ENCODE results near the gene AP1G2.
A peak's percentile ranks its signal among the peaks of the same experiment; 100 is the strongest.

AP1G2 gene

DNA sequence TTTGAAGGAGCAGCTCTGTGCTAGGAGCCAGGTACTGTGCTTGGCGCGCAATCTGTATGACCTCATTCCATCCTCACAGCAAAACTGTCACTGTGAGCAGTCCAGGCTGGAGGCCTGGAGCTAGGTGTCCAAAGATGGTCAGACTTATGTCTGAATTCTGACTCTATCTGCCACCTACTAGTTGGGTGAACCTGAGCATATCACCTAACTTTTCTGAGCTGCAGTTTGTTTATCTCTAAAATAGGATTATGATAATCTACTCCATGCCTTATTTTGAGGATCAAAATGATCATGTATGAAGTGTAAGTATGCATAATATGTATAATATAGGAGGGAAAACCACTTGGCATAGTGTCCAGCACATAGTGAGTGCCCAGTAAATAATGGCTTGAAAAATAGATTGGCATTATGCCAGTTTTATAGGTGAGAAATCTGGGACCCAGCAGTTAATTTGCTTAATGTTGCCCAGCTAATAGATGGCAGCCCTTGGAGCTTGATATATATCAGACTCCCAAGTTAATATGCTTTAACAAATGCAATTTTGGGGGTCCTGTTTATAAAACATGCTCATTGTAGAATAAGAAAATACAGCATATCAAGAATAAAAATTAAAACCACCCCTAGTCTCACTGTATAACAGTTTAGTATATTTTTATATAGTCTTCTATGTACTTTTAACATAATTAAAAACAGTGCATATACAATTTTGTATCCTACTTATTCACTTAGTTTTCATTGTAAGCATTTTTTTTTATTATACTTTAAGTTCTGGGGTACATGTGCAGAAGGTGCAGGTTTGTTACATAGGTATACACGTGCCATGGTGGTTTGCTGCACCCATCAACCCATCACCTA is 15.5 kb upstream of the AP1G2 start:
- H2BK120ac ChIP-seq (ENCODE audit: low read depth, low read length), result no peak overlapping the region
- H3K27ac ChIP-seq (ENCODE audit: low read length, poor library complexity, severe bottlenecking), result no peak overlapping the region
- no peak overlapping the region for H2AFZ ChIP-seq (ENCODE audit: low read depth, low read length)
- H2BK12ac ChIP-seq (ENCODE audit: low read length in 2 of 2), result no peak overlapping the region
- H3K9me3 ChIP-seq (ENCODE audit: control insufficient read depth, low read length), result no peaks in the 10 kb centered on the region
- H4K8ac ChIP-seq (ENCODE audit: low read length), result peak overlapping the region; percentile 37
- no peak overlapping the region for H2BK5ac ChIP-seq (ENCODE audit: low read depth, low read length, poor library complexity, severe bottlenecking)
- WGBS, result 97% methylated on average over 2 of the region's 3 CpGs
- H3K18ac ChIP-seq (ENCODE audit: low read depth in 1 of 2, low read length in 2 of 2), result no peak overlapping the region
- H3K14ac ChIP-seq (ENCODE audit: low read length in 2 of 2), result no peak overlapping the region
- H3K4me2 ChIP-seq (ENCODE audit: low read length, poor library complexity, severe bottlenecking), result no peak overlapping the region
- no peak overlapping the region for H3K4me3 ChIP-seq (ENCODE audit: insufficient read depth in 1 of 2, low read depth in 1 of 2, low read length in 2 of 2)
- no peaks in the 10 kb centered on the region for H3K36me3 ChIP-seq (ENCODE audit: control insufficient read depth in 1 of 2, insufficient read depth in 2 of 2, low read depth in 1 of 2, low read length in 2 of 2)
- no peak overlapping the region for H3K9ac ChIP-seq (ENCODE audit: low read length)
- no peak overlapping the region for H3K23ac ChIP-seq (ENCODE audit: low read length in 2 of 2)
- no peak overlapping the region for H2BK15ac ChIP-seq (ENCODE audit: low read depth, poor library complexity, severe bottlenecking)
- no peaks in the 10 kb centered on the region for H3K79me1 ChIP-seq (replicated peaks; ENCODE audit: low read length, poor library complexity, severe bottlenecking)
- no peak overlapping the region for H2AK5ac ChIP-seq (ENCODE audit: low read length, severe bottlenecking)
- peaks cover 34 to 39% of the 10 kb centered on the region in 2 experiments for H3K27me3 ChIP-seq (ENCODE audit: control insufficient read depth in 1 of 2, insufficient read depth in 1 of 2, low read length in 2 of 2)
- H3K4me1 ChIP-seq (ENCODE audit: control insufficient read depth, insufficient read depth, low read depth, low read length), result peaks cover 1% of the 10 kb centered on the region
- no peak overlapping the region for H4K91ac ChIP-seq (ENCODE audit: low read length)
- DNase-seq, result no peak
- H3K4ac ChIP-seq (ENCODE audit: low read depth in 1 of 2, low read length in 2 of 2), result no peak overlapping the region

DNA sequence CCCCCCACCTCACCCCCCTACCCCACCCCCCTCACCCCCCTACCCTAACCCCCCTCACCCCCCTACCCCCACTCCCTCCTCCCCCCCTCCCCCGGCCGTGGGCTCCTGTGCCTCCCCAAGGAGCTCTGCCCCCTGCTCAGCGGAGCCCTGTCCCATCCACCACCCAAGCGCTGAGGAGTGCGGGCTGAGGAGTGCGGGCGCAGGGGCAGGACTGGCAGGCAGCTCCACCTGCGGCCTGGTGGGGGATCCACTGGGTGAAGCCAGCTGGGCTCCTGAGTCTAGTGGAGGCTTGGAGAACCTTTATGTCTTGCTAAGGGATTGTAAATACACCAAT is 13.3 kb upstream of the AP1G2 start:
- Histone ChIP-seq H2BK120ac (ENCODE audit: low read depth, low read length) (no peak overlapping the region), H3K18ac (ENCODE audit: low read depth in 1 of 2, low read length in 2 of 2) (no peak overlapping the region), H4K8ac (ENCODE audit: low read length) (no peak overlapping the region), H3K4me1 (ENCODE audit: control insufficient read depth, insufficient read depth, low read depth, low read length) (peaks cover 12% of the 10 kb centered on the region), H3K9ac (ENCODE audit: low read length) (no peak overlapping the region), H2AFZ (ENCODE audit: low read depth, low read length) (no peak overlapping the region), H3K14ac (ENCODE audit: low read length in 2 of 2) (no peak overlapping the region), H3K4me3 (ENCODE audit: insufficient read depth in 1 of 2, low read depth in 1 of 2, low read length in 2 of 2) (no peak overlapping the region), H4K91ac (ENCODE audit: low read length) (no peak overlapping the region), H2BK5ac (ENCODE audit: low read depth, low read length, poor library complexity, severe bottlenecking) (no peak overlapping the region), H2BK15ac (ENCODE audit: low read depth, poor library complexity, severe bottlenecking) (no peak overlapping the region), H3K27ac (ENCODE audit: low read length, poor library complexity, severe bottlenecking) (no peak overlapping the region), H3K27me3 (ENCODE audit: control insufficient read depth in 1 of 2, insufficient read depth in 1 of 2, low read length in 2 of 2) (peaks cover 53 to 60% of the 10 kb centered on the region in 2 experiments), H2BK12ac (ENCODE audit: low read length in 2 of 2) (no peak overlapping the region), H3K4ac (ENCODE audit: low read depth in 1 of 2, low read length in 2 of 2) (no peak overlapping the region), H3K4me2 (ENCODE audit: low read length, poor library complexity, severe bottlenecking) (no peak overlapping the region), H3K9me3 (ENCODE audit: control insufficient read depth, low read length) (no peaks in the 10 kb centered on the region), H2AK5ac (ENCODE audit: low read length, severe bottlenecking) (no peak overlapping the region), H3K36me3 (ENCODE audit: control insufficient read depth in 1 of 2, insufficient read depth in 2 of 2, low read depth in 1 of 2, low read length in 2 of 2) (no peaks in the 10 kb centered on the region), H3K79me1 (replicated peaks; ENCODE audit: low read length, poor library complexity, severe bottlenecking) (no peaks in the 10 kb centered on the region), H3K23ac (ENCODE audit: low read length in 2 of 2) (no peak overlapping the region)
- 90% methylated on average over 5 of the region's 8 CpGs for WGBS
- no peak for DNase-seq

DNA sequence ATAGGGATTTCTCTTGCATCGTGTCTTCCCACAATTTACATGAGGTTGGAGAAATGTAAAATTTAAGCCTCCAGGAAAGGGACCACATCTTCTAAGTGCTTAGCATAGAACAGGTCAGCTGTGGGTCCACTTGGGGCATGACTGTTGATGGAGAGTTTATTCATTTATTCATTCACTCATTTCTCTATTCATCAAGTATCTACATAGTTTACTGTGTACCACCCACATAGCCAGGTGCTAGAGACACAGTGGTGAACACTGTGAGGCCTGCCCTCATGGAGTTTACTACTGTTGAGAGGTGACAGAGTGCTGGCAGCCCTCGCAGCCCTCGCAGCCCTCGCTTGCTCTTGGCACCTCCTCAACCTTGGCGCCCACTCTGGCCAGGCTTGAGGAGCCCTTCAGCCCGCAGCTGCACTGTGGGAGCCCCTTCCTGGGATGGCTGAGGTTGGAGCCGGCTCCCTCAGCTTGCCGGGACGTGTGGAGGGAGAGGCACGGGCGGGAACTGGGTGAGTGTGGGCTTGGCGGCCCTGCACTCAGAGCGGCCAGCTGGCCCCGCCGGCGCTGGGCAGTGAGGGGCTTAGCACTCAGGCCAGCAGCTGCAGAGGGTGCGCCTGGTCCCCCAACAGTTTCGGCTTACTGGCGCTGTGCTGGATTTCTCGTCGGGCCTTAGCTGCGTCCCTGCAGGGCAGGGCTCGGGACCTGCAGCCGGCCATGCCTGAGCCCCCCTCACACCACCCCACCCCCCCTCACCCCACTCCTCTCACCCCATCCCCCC is 12.7 kb upstream of the AP1G2 start:
- 88% methylated on average over 13 of the region's 24 CpGs for WGBS
- DNase-seq, result no peak
- Histone ChIP-seq H3K18ac (ENCODE audit: low read depth in 1 of 2, low read length in 2 of 2) (no peak overlapping the region), H2AFZ (ENCODE audit: low read depth, low read length) (no peak overlapping the region), H3K14ac (ENCODE audit: low read length in 2 of 2) (no peak overlapping the region), H3K23ac (ENCODE audit: low read length in 2 of 2) (no peak overlapping the region), H2BK5ac (ENCODE audit: low read depth, low read length, poor library complexity, severe bottlenecking) (no peak overlapping the region), H2BK15ac (ENCODE audit: low read depth, poor library complexity, severe bottlenecking) (no peak overlapping the region), H4K91ac (ENCODE audit: low read length) (peak overlapping the region; percentile 3), H3K4ac (ENCODE audit: low read depth in 1 of 2, low read length in 2 of 2) (no peak overlapping the region), H3K79me1 (replicated peaks; ENCODE audit: low read length, poor library complexity, severe bottlenecking) (no peaks in the 10 kb centered on the region), H2BK12ac (ENCODE audit: low read length in 2 of 2) (no peak overlapping the region), H3K27me3 (ENCODE audit: control insufficient read depth in 1 of 2, insufficient read depth in 1 of 2, low read length in 2 of 2) (peaks cover 56 to 65% of the 10 kb centered on the region in 2 experiments), H2BK120ac (ENCODE audit: low read depth, low read length) (no peak overlapping the region), H2AK5ac (ENCODE audit: low read length, severe bottlenecking) (no peak overlapping the region), H3K4me2 (ENCODE audit: low read length, poor library complexity, severe bottlenecking) (no peak overlapping the region), H3K9me3 (ENCODE audit: control insufficient read depth, low read length) (no peaks in the 10 kb centered on the region), H3K9ac (ENCODE audit: low read length) (no peak overlapping the region), H4K8ac (ENCODE audit: low read length) (no peak overlapping the region), H3K36me3 (ENCODE audit: control insufficient read depth in 1 of 2, insufficient read depth in 2 of 2, low read depth in 1 of 2, low read length in 2 of 2) (peaks cover 0 to 2% of the 10 kb centered on the region in 2 experiments), H3K4me3 (ENCODE audit: insufficient read depth in 1 of 2, low read depth in 1 of 2, low read length in 2 of 2) (no peak overlapping the region), H3K27ac (ENCODE audit: low read length, poor library complexity, severe bottlenecking) (no peak overlapping the region), H3K4me1 (ENCODE audit: control insufficient read depth, insufficient read depth, low read depth, low read length) (peaks cover 15% of the 10 kb centered on the region)

DNA sequence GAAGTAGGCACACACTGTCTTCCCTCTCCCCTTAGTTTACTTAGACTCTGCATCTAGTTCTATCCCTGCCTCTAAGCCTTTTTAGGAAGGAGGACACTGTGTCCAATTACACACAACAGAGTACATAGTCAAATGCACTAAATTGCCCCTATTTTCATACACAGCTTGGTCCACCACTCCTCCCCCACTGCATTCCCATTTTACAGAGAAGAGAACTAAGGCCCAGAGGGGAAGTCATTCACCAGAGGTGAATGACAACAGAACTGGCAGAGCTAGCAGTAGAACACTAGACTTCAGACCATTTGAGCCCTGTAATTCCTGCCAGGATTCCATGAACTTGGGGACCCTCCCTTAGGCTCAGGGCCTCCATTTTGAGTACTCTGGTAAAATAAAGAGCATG is 12.1 kb upstream of the AP1G2 start:
- no peak overlapping the region for H3K4me2 ChIP-seq (ENCODE audit: low read length, poor library complexity, severe bottlenecking)
- no peak overlapping the region for H2AFZ ChIP-seq (ENCODE audit: low read depth, low read length)
- H2BK5ac ChIP-seq (ENCODE audit: low read depth, low read length, poor library complexity, severe bottlenecking), result no peak overlapping the region
- no peaks in the 10 kb centered on the region for H3K79me1 ChIP-seq (replicated peaks; ENCODE audit: low read length, poor library complexity, severe bottlenecking)
- no peak overlapping the region for H3K18ac ChIP-seq (ENCODE audit: low read depth in 1 of 2, low read length in 2 of 2)
- H3K9ac ChIP-seq (ENCODE audit: low read length), result no peak overlapping the region
- peaks cover 0 to 2% of the 10 kb centered on the region in 2 experiments for H3K36me3 ChIP-seq (ENCODE audit: control insufficient read depth in 1 of 2, insufficient read depth in 2 of 2, low read depth in 1 of 2, low read length in 2 of 2)
- H3K4ac ChIP-seq (ENCODE audit: low read depth in 1 of 2, low read length in 2 of 2), result no peak overlapping the region
- H3K9me3 ChIP-seq (ENCODE audit: control insufficient read depth, low read length), result no peaks in the 10 kb centered on the region
- H3K27ac ChIP-seq (ENCODE audit: low read length, poor library complexity, severe bottlenecking), result no peak overlapping the region
- no peak overlapping the region for H2BK120ac ChIP-seq (ENCODE audit: low read depth, low read length)
- no peak overlapping the region for H2AK5ac ChIP-seq (ENCODE audit: low read length, severe bottlenecking)
- H3K4me1 ChIP-seq (ENCODE audit: control insufficient read depth, insufficient read depth, low read depth, low read length), result peaks cover 15% of the 10 kb centered on the region
- no peak overlapping the region for H3K14ac ChIP-seq (ENCODE audit: low read length in 2 of 2)
- H2BK15ac ChIP-seq (ENCODE audit: low read depth, poor library complexity, severe bottlenecking), result no peak overlapping the region
- no peak overlapping the region for H4K91ac ChIP-seq (ENCODE audit: low read length)
- H2BK12ac ChIP-seq (ENCODE audit: low read length in 2 of 2), result no peak overlapping the region
- peaks cover 62 to 71% of the 10 kb centered on the region in 2 experiments for H3K27me3 ChIP-seq (ENCODE audit: control insufficient read depth in 1 of 2, insufficient read depth in 1 of 2, low read length in 2 of 2)
- no peak overlapping the region for H4K8ac ChIP-seq (ENCODE audit: low read length)
- DNase-seq, result no peak
- H3K23ac ChIP-seq (ENCODE audit: low read length in 2 of 2), result no peak overlapping the region
- H3K4me3 ChIP-seq (ENCODE audit: insufficient read depth in 1 of 2, low read depth in 1 of 2, low read length in 2 of 2), result no peak overlapping the region
